ENCODE data around the gene SRRD.

GRCh38 chr22:26534874-26535602 lies 51.4 kb downstream of the SRRD start:
- no peak for TF ChIP-seq EZH2 (IDR thresholded peaks at IDR 0.05; ENCODE audit: borderline replicate concordance)
- no peak for TF ChIP-seq CTCF (IDR thresholded peaks at IDR 0.05; ENCODE audit: poor library complexity)
- no peak for TF ChIP-seq EZH2phosphoT487 (IDR thresholded peaks at IDR 0.05; ENCODE audit: low read depth, severe bottlenecking, unreplicated experiment)
